Cardiac fibroblast (primary cell): Measurements from ENCODE around the gene NEFH.

ENCODE experiments used
- DNase-seq, 2 donors: peaks; one replicate each; pipeline versions ENCODE4 v3.0.0 to v3.0.0-alpha.2; 2010; ENCODE audit warnings: low read depth in 2 of 2
- H3K4me3 ChIP-seq, 2 donors: replicated peaks in 1 of 2; 1 replicate in 1 of 2; 2 replicates in 1 of 2; pipeline ENCODE4 v1.5.1; 2011; ENCODE audit warnings: low read depth in 2 of 2, low read length in 2 of 2, mild to moderate bottlenecking in 2 of 2, moderate library complexity in 1 of 2
- CTCF ChIP-seq: IDR thresholded peaks from one replicate; pipeline ENCODE4 v1.5.1; 2011; ENCODE audit warnings: low read depth, mild to moderate bottlenecking, low read length, inconsistent platforms

The NEFH gene

DNA sequence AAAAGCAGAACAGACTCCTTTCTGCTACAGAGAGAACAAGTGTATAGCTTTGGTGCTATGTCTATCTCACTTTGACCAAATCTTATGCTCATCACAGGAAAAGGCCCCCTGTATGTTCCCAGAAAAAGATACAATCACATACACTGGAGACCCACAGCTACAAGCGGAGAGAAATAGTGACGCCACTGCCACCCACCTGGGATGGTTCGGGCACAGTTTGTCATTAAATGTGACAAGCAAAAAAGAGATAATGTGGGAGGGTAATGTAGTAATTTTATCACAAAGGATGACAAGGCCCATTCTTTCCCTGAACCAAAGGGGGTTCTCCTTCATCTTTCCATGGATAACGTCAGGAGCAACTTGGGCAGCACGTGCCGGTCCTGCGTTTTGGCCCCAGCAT is 41.5 kb downstream of the NEFH start:
- DNase-seq = no peak
- no peak overlapping the region for H3K4me3 ChIP-seq
- no peak for TF ChIP-seq CTCF

DNA sequence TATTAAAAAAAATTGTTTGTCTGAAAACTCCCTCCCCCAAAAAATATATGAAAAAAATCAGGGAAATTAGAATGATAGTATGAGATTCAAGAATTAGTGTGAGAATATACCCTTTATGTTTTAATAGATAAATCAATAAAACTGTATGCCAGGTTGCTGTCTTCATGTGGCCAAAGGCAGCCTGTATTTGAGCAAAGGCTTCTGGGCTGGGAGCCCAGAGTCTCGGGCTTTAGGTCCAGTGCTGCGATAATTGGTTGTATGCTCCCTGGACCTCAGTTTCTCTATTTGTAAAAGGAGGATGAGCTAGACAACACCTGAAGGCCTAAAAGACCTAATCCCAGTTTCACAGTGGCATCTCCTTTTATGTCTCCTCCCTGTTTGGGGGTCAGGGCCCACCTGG is 43.7 kb downstream of the NEFH start:
- TF ChIP-seq CTCF = no peak
- DNase-seq = no peak

GRCh38 chr22:29524442-29525191 is 44.6 kb downstream of the NEFH start:
- peak; percentile 32 to 37 for DNase-seq
- TF ChIP-seq CTCF = peak; percentile 47
- H3K4me3 ChIP-seq = no peak overlapping the region

More for the DNA sequence above, 43.7 kb downstream of the NEFH start:
- no peak overlapping the region for H3K4me3 ChIP-seq

DNA sequence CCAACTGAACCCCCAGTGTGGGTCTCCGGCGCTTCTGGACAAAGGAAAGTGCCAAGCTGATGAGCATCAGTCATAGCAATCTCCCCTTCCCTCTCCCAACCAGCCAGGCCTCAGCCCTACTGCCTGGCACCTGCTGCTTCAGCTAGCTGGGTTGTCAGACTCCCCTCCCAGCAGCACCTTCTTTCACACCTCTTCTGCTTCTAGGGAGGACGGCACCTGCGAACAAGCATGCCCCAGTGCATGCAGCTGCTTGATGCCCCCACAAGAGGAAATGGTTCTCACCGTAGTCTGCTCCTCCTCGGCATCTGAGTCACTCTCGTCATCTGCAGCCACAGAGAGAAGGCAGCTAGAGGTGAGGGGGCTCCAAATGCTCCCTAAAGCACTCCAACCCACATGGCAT is 48.1 kb downstream of the NEFH start:
- no peak for TF ChIP-seq CTCF
- DNase-seq = no peak
- no peak overlapping the region for H3K4me3 ChIP-seq

DNA sequence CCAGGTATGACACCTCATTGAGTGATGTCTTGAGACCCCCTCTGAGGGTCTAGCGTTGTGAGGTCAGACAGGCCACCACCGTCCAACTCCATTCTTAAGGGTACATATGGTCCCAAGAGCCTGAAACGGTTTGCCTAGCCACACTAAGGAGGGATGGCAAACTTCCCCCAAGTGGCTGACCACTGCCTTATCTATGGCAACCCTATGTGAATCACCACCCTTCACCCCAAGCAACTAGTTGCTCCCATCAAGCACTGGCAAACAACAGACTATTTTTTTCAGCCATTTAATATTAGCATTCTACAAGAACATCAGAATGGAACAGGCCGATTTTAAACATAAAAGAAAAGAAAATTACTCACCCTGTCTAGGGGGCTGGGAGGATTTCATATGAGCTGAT is 50.7 kb downstream of the NEFH start:
- no peak for DNase-seq
- TF ChIP-seq CTCF = no peak
- no peak overlapping the region for H3K4me3 ChIP-seq

DNA sequence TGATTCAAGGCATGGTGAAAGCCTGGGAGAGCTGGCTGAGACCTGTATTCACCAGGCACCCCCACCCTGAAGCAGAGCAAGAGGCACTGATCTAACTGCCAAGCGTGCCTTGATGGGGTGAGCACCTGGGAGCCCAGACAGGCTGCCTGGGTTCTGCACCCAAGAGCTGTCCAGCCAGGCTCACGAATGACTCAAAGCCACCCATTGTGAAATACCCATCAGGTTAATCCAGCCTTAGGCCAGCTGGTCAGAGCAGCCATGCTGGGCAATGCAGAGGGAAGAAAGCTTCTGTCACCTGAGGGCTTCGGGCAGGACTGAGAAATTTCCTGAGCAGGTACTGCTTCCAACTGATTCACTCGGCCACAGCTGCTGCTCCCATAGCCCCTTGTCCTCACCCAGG is 51.4 kb downstream of the NEFH start:
- no peak overlapping the region for H3K4me3 ChIP-seq
- peak in 1 of 2 donors; percentile 11 for DNase-seq
- TF ChIP-seq CTCF = no peak

- TF ChIP-seq CTCF = no peak
Measured at GRCh38 chr22:29536411-29536810, 56.4 kb downstream of the NEFH start.

More at GRCh38 chr22:29536411-29536810, 56.4 kb downstream of the NEFH start:
- no peak for DNase-seq
- H3K4me3 ChIP-seq = no peak overlapping the region
